K562 (cell line): ENCODE measurements around the gene LMAN2L. TPM values are rescaled to one million over a fixed set of nuclear protein-coding genes. Genes with fewer than 3 reads are reported as not detected.

ENCODE experiments used
- CCNT2 ChIP-seq: IDR thresholded peaks from 2 replicates; pipeline ENCODE4 v1.6.1; 2011; ENCODE audit warnings: borderline replicate concordance, low read depth, mild to moderate bottlenecking, moderate library complexity, mixed read lengths, low read length; ENCODE audit not compliant: insufficient read length; ENCODE audit errors: extremely low read depth
- MYC ChIP-seq, 2 experiments: fragments of 250-450 bp in 1 of 2; sonication (Bioruptor Pico) in 1 of 2; IDR thresholded peaks; 2 replicates each; pipeline versions ENCODE4 v1.5.1 to v1.6.1; 2012 to 2021; ENCODE audit warnings: low read depth in 2 of 2, borderline replicate concordance in 1 of 2, improper control_type of control experiment in 1 of 2, low read length in 1 of 2, mild to moderate bottlenecking in 1 of 2, moderate library complexity in 1 of 2
- RBBP5 ChIP-seq: fragments of 200-600 bp; sonication (generic); IDR thresholded peaks from 2 replicates; pipeline ENCODE4 v1.6.1; 2012; ENCODE audit warnings: borderline replicate concordance, mild to moderate bottlenecking, low read length, control low read depth, inconsistent platforms; ENCODE audit not compliant: insufficient read depth, poor library complexity, severe bottlenecking
- TBP ChIP-seq: optimal IDR thresholded peaks from 2 replicates; pipeline ENCODE3; 2011; ENCODE audit warnings: low read depth, low read length, improper control_type of control experiment
- TCF3 ChIP-seq: sonication (generic); formaldehyde crosslinking; IDR thresholded peaks from 2 replicates; pipeline ENCODE4 v1.4.0; 2020; ENCODE audit warnings: mild to moderate bottlenecking, missing genetic modification reagents
- ZC3H8 ChIP-seq: fragments of 450-650 bp; IDR thresholded peaks from 2 replicates; pipeline ENCODE4 v1.6.1; 2017
- ZNF780A ChIP-seq: fragments of 250-450 bp; sonication (Bioruptor Pico); IDR thresholded peaks from 2 replicates; pipeline ENCODE4 v1.5.0; 2021; ENCODE audit warnings: mild to moderate bottlenecking
- polyA plus RNA-seq, 8 experiments: library from polyadenylated mRNA; depleted of rRNA in 4 of 8; stranded (reverse) in 5 of 8; unstranded in 3 of 8; fragments of >200 nt; fragmentation: Nextera tagmentation in 2 of 8; fragmentation: Illumina TruSeq in 1 of 8; extraction: Ambion mirVana in 2 of 8; extraction: Trizol in 1 of 8; gene quantifications; 2 replicates each; pipeline versions ENCODE4 v1.2.1 to v1.2.3, GENCODE V29; 2011 to 2014; ENCODE audit warnings: inconsistent platforms in 1 of 8, missing spikeins in 1 of 8
- total RNA-seq, 7 experiments: library from RNA; depleted of rRNA in 6 of 7; stranded (reverse); fragments of >200 nt in 6 of 7; fragmentation: Illumina TruSeq in 2 of 7; extraction: Trizol in 2 of 7; gene quantifications; 2 replicates each; pipeline versions ENCODE4 v1.2.1 to v1.2.3, GENCODE V29; 2011 to 2021; ENCODE audit warnings: low replicate concordance in 1 of 7
- TF ChIP-seq, protein P1 (sequence below): fragments of 450-650 bp; formaldehyde crosslinking; IDR thresholded peaks from 2 replicates; pipeline ENCODE4 v1.4.0; 2022; ENCODE audit warnings: missing genetic modification characterization
- TF ChIP-seq, protein P2 (sequence below): conservative IDR thresholded peaks from 2 replicates; pipeline ENCODE4 v1.6.1; 2011; ENCODE audit warnings: low read depth, mild to moderate bottlenecking, low read length; ENCODE audit not compliant: control insufficient read depth
- TF ChIP-seq, protein P3 (sequence below): fragments of 450-650 bp; formaldehyde crosslinking; IDR thresholded peaks from 2 replicates; pipeline ENCODE4 v1.4.0; 2020; ENCODE audit warnings: mild to moderate bottlenecking, moderate library complexity

The LMAN2L gene
- total and polyA plus RNA-seq, 9 of the 15 experiments (the other 6 are each of a cell fraction or from before 2014, with no cell fraction given) = 7.2 to 37.7 (median 12.5) TPM

DNA sequence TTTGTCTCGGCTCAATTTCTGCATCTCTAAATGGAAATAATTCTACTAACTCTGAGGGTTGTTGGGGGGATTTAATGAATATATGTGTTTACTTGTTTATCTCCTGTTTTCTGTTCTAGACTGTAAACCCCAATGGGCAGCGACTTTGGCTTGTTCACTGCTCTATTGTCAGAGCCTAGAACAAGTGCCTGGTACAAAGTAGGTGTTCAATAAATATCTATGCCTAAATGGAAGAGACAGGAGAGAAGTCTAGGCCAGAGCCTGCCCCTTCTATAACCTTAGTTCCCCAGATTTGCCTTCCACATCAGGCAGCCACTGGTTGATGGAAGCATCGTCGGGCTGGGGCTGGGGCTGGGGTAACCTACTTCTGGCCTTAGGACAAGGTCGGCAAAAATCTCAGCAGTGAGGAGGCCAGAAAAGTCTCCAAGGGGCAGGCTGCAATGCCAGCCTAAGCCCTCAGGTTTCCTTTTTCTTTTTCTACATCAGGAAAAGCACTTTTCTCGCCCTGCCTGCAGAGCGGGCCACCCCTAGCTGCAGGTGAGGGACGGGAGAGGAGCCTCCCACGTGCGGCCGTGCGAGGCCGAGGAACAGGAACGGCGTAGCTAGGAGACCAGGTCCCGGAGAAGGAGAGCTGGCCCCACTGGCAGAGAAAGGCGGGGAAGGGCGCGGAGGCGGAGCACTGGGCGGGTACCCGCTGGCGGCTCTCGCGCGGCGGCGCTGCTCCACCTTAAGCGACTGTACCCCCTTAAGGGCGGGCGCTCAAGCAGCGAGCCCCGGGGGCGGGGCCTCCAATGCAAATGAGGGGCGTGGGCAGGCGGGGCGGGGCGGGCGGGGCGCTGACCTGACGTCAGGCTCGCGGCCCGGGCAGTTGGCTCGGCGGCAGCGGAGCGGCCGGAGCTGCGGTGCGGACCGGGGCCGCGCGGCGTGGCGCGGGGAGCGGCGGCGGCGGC lies 20.4 kb upstream of the LMAN2L start, which contains the start of gene CNNM4 (continued):
- TF ChIP-seq, protein P1, sequence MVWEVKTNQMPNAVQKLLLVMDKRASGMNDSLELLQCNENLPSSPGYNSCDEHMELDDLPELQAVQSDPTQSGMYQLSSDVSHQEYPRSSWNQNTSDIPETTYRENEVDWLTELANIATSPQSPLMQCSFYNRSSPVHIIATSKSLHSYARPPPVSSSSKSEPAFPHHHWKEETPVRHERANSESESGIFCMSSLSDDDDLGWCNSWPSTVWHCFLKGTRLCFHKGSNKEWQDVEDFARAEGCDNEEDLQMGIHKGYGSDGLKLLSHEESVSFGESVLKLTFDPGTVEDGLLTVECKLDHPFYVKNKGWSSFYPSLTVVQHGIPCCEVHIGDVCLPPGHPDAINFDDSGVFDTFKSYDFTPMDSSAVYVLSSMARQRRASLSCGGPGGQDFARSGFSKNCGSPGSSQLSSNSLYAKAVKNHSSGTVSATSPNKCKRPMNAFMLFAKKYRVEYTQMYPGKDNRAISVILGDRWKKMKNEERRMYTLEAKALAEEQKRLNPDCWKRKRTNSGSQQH (CRISPR knock-in tag) = no peak
- TF ChIP-seq, protein P2, sequence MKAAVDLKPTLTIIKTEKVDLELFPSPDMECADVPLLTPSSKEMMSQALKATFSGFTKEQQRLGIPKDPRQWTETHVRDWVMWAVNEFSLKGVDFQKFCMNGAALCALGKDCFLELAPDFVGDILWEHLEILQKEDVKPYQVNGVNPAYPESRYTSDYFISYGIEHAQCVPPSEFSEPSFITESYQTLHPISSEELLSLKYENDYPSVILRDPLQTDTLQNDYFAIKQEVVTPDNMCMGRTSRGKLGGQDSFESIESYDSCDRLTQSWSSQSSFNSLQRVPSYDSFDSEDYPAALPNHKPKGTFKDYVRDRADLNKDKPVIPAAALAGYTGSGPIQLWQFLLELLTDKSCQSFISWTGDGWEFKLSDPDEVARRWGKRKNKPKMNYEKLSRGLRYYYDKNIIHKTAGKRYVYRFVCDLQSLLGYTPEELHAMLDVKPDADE = 0 out of 2 replicates have a peak, but pooled peaks have one; percentile 20
- TF ChIP-seq ZNF780A = no peak
- peak; percentile 48; the same call in 1 of the 2 replicates for TF ChIP-seq MYC (IDR thresholded peaks at IDR 0.05; ENCODE audit: low read depth, low read length)
- no peak for TF ChIP-seq MYC (CRISPR knock-in tag; IDR thresholded peaks at IDR 0.05; ENCODE audit: borderline replicate concordance, low read depth)
- TF ChIP-seq, protein P3, sequence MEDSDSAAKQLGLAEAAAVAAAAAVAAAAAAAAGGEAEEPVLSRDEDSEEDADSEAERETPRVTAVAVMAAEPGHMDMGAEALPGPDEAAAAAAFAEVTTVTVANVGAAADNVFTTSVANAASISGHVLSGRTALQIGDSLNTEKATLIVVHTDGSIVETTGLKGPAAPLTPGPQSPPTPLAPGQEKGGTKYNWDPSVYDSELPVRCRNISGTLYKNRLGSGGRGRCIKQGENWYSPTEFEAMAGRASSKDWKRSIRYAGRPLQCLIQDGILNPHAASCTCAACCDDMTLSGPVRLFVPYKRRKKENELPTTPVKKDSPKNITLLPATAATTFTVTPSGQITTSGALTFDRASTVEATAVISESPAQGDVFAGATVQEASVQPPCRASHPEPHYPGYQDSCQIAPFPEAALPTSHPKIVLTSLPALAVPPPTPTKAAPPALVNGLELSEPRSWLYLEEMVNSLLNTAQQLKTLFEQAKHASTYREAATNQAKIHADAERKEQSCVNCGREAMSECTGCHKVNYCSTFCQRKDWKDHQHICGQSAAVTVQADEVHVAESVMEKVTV (CRISPR knock-in tag) = no peak
- no peak for TF ChIP-seq ZC3H8
- no peak for TF ChIP-seq TCF3 (CRISPR knock-in tag)
- no peak for TF ChIP-seq RBBP5
- TF ChIP-seq TBP = peak; percentile 42
- TF ChIP-seq CCNT2 = no peak
